GM19099 (cell line): ENCODE measurements around the gene MSX1.

ENCODE experiments used
- POLR2A ChIP-seq: IDR thresholded peaks from 3 replicates; pipeline ENCODE4 v1.6.1; 2011; ENCODE audit warnings: low read depth; ENCODE audit not compliant: insufficient read length; ENCODE audit errors: extremely low read depth

MSX1 gene

GRCh38 chr4:4869731-4870571 is 10.5 kb downstream of the MSX1 start:
- TF ChIP-seq POLR2A = no peak

- TF ChIP-seq POLR2A = no peak
These were observed 11.2 kb downstream of the MSX1 start for GRCh38 chr4:4870576-4871241.

GRCh38 chr4:4871242-4871572 is 11.7 kb downstream of the MSX1 start:
- TF ChIP-seq POLR2A = no peak

- TF ChIP-seq POLR2A = no peak
These were observed 12.3 kb downstream of the MSX1 start for GRCh38 chr4:4871573-4872313.

GRCh38 chr4:4872314-4872903 is 12.9 kb downstream of the MSX1 start:
- TF ChIP-seq POLR2A = no peak

GRCh38 chr4:4873203-4873602 is 13.7 kb downstream of the MSX1 start:
- no peak for TF ChIP-seq POLR2A

- no peak for TF ChIP-seq POLR2A
These were observed 14.8 kb downstream of the MSX1 start for GRCh38 chr4:4874254-4874653.

- TF ChIP-seq POLR2A = no peak
These were observed 15.7 kb downstream of the MSX1 start for GRCh38 chr4:4875147-4875546.

- no peak for TF ChIP-seq POLR2A
These were observed 16.1 kb downstream of the MSX1 start for GRCh38 chr4:4875611-4876010.

- no peak for TF ChIP-seq POLR2A
These were observed 17.6 kb downstream of the MSX1 start for GRCh38 chr4:4876945-4877661.

GRCh38 chr4:4880492-4880891 is 21.0 kb downstream of the MSX1 start:
- TF ChIP-seq POLR2A = no peak

- no peak for TF ChIP-seq POLR2A
These were observed 22.0 kb downstream of the MSX1 start for GRCh38 chr4:4881432-4881831.

GRCh38 chr4:4884611-4885010 is 25.1 kb downstream of the MSX1 start:
- no peak for TF ChIP-seq POLR2A

GRCh38 chr4:4887426-4887825 is 28.0 kb downstream of the MSX1 start:
- TF ChIP-seq POLR2A = no peak

GRCh38 chr4:4888695-4889094 is 29.2 kb downstream of the MSX1 start:
- no peak for TF ChIP-seq POLR2A

- TF ChIP-seq POLR2A = no peak
These were observed 30.3 kb downstream of the MSX1 start for GRCh38 chr4:4889781-4890180.
